HFF-Myc (cell line): ENCODE data around the gene UTY.

Experiments used
- DNase-seq: peaks from one replicate; pipeline ENCODE4 v3.0.0-alpha.2; 2011; ENCODE audit warnings: low read depth; ENCODE audit errors: extremely low read depth
- H3K4me3 ChIP-seq: replicated peaks from 2 replicates; pipeline ENCODE4 v1.5.1; 2011; ENCODE audit warnings: low read depth, mild to moderate bottlenecking, control low read depth, low read length
- TF ChIP-seq, protein P1 (sequence below): IDR thresholded peaks from 2 replicates; pipeline ENCODE4 v1.5.1; 2012; ENCODE audit warnings: mild to moderate bottlenecking, low read depth, low read length, control low read depth; ENCODE audit errors: missing control alignments

The UTY gene

GRCh38 chrY:13479828-13480227 lies at the start of gene UTY:
Gene UTY (minus strand): TSS chrY:13480033. CDS start chrY:13479665, 368 bp downstream.
- peak within 1 kb of the TSS; percentile 76 for H3K4me3 ChIP-seq
- TF ChIP-seq, protein P1, sequence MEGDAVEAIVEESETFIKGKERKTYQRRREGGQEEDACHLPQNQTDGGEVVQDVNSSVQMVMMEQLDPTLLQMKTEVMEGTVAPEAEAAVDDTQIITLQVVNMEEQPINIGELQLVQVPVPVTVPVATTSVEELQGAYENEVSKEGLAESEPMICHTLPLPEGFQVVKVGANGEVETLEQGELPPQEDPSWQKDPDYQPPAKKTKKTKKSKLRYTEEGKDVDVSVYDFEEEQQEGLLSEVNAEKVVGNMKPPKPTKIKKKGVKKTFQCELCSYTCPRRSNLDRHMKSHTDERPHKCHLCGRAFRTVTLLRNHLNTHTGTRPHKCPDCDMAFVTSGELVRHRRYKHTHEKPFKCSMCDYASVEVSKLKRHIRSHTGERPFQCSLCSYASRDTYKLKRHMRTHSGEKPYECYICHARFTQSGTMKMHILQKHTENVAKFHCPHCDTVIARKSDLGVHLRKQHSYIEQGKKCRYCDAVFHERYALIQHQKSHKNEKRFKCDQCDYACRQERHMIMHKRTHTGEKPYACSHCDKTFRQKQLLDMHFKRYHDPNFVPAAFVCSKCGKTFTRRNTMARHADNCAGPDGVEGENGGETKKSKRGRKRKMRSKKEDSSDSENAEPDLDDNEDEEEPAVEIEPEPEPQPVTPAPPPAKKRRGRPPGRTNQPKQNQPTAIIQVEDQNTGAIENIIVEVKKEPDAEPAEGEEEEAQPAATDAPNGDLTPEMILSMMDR = no peak
- DNase-seq = peak; percentile 73

GRCh38 chrY:13520474-13520873 lies 40.6 kb upstream of the UTY start:
- no peak overlapping the region for H3K4me3 ChIP-seq
- TF ChIP-seq, protein P1 = no peak
- no peak for DNase-seq

DNA sequence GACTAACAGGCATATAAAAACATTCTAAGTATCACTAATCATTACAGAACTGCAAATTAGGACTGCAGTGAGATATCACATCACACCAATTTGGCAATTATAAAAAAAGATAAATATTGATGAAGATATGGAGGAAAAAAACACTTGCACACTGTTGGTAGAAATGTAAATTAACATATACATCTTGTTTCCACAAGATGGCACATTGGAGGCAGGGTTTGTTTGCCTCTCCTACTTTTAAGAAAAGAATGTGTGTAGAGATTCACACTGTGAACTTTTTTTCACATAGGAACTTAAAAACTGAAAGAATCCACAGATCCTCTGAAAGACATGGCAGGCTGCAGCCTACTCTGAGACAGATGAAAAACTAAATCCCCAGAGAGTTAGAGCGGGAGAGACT lies 21.4 kb upstream of the UTY start:
- TF ChIP-seq, protein P1 = no peak
- no peak overlapping the region for H3K4me3 ChIP-seq
- DNase-seq = no peak

GRCh38 chrY:13493737-13494136 lies 13.9 kb upstream of the UTY start:
- no peak for DNase-seq
- H3K4me3 ChIP-seq = no peak overlapping the region
- TF ChIP-seq, protein P1 = no peak

GRCh38 chrY:13492408-13492807 lies 12.6 kb upstream of the UTY start:
- TF ChIP-seq, protein P1 = no peak
- no peak for DNase-seq
- no peak overlapping the region for H3K4me3 ChIP-seq

- DNase-seq = no peak
- no peak overlapping the region for H3K4me3 ChIP-seq
- TF ChIP-seq, protein P1 = no peak
Measured at GRCh38 chrY:13488738-13489137, 8.9 kb upstream of the UTY start.

GRCh38 chrY:13479121-13479711 lies 617 bp downstream of the UTY start:
- TF ChIP-seq, protein P1 = no peak

More at GRCh38 chrY:13479121-13479711, 617 bp downstream of the UTY start:
- H3K4me3 ChIP-seq = peak overlapping the region; percentile 76
- no peak for DNase-seq
